ENCODE data around the gene SLCO3A1.

SLCO3A1 gene

GRCh38 chr15:92187975-92188374 lies 334.5 kb downstream of the SLCO3A1 start:
- Histone ChIP-seq H3K4me1 (ENCODE audit: control insufficient read depth in 1 of 2, insufficient read depth in 1 of 2, low read depth in 1 of 2, low read length in 1 of 2) (no peaks in the 10 kb centered on the region), H3K9me3 (no peaks in the 10 kb centered on the region), H3K4me3 (ENCODE audit: low read depth in 1 of 2, low read length in 1 of 2) (no peak overlapping the region), H3K27ac (no peak overlapping the region), H3K27me3 (no peaks in the 10 kb centered on the region), H3K36me3 (no peaks in the 10 kb centered on the region)
- TF ChIP-seq CTCF (IDR thresholded peaks at IDR 0.05) = no peak

- H3K4me3 ChIP-seq (ENCODE audit: low read depth in 1 of 2, low read length in 1 of 2) = no peak overlapping the region
- H3K27me3 ChIP-seq = no peaks in the 10 kb centered on the region
- no peak overlapping the region for H3K27ac ChIP-seq
- no peaks in the 10 kb centered on the region for H3K4me1 ChIP-seq (ENCODE audit: control insufficient read depth in 1 of 2, insufficient read depth in 1 of 2, low read depth in 1 of 2, low read length in 1 of 2)
- no peaks in the 10 kb centered on the region for H3K9me3 ChIP-seq
- H3K36me3 ChIP-seq = no peaks in the 10 kb centered on the region
- no peak for TF ChIP-seq CTCF (IDR thresholded peaks at IDR 0.05)
Observed at GRCh38 chr15:92189166-92189565, 335.7 kb downstream of the SLCO3A1 start.

GRCh38 chr15:92195241-92195640 lies 341.7 kb downstream of the SLCO3A1 start:
- no peaks in the 10 kb centered on the region for H3K4me1 ChIP-seq (ENCODE audit: control insufficient read depth in 1 of 2, insufficient read depth in 1 of 2, low read depth in 1 of 2, low read length in 1 of 2)
- H3K27ac ChIP-seq = no peak overlapping the region
- TF ChIP-seq CTCF (IDR thresholded peaks at IDR 0.05) = no peak
- H3K4me3 ChIP-seq (ENCODE audit: low read depth in 1 of 2, low read length in 1 of 2) = no peak overlapping the region
- no peaks in the 10 kb centered on the region for H3K9me3 ChIP-seq
- H3K27me3 ChIP-seq = no peaks in the 10 kb centered on the region
- H3K36me3 ChIP-seq = no peaks in the 10 kb centered on the region

GRCh38 chr15:92196342-92196741 lies 342.8 kb downstream of the SLCO3A1 start:
- no peaks in the 10 kb centered on the region for H3K4me1 ChIP-seq (ENCODE audit: control insufficient read depth in 1 of 2, insufficient read depth in 1 of 2, low read depth in 1 of 2, low read length in 1 of 2)
- no peak overlapping the region for H3K4me3 ChIP-seq (ENCODE audit: low read depth in 1 of 2, low read length in 1 of 2)
- H3K36me3 ChIP-seq = no peaks in the 10 kb centered on the region
- TF ChIP-seq CTCF (IDR thresholded peaks at IDR 0.05) = no peak
- no peak overlapping the region for H3K27ac ChIP-seq
- no peaks in the 10 kb centered on the region for H3K9me3 ChIP-seq
- no peaks in the 10 kb centered on the region for H3K27me3 ChIP-seq

- no peak overlapping the region for H3K27ac ChIP-seq
- H3K4me3 ChIP-seq (ENCODE audit: low read depth in 1 of 2, low read length in 1 of 2) = no peak overlapping the region
- no peaks in the 10 kb centered on the region for H3K9me3 ChIP-seq
- no peaks in the 10 kb centered on the region for H3K27me3 ChIP-seq
- TF ChIP-seq CTCF (IDR thresholded peaks at IDR 0.05) = no peak
- H3K36me3 ChIP-seq = no peaks in the 10 kb centered on the region
- H3K4me1 ChIP-seq (ENCODE audit: control insufficient read depth in 1 of 2, insufficient read depth in 1 of 2, low read depth in 1 of 2, low read length in 1 of 2) = no peaks in the 10 kb centered on the region
Observed at GRCh38 chr15:92197746-92198145, 344.2 kb downstream of the SLCO3A1 start.

GRCh38 chr15:92200891-92201290 lies 347.4 kb downstream of the SLCO3A1 start:
- no peaks in the 10 kb centered on the region for H3K27me3 ChIP-seq
- H3K36me3 ChIP-seq = no peaks in the 10 kb centered on the region
- no peak for TF ChIP-seq CTCF (IDR thresholded peaks at IDR 0.05)
- no peak overlapping the region for H3K27ac ChIP-seq
- no peaks in the 10 kb centered on the region for H3K4me1 ChIP-seq (ENCODE audit: control insufficient read depth in 1 of 2, insufficient read depth in 1 of 2, low read depth in 1 of 2, low read length in 1 of 2)
- no peaks in the 10 kb centered on the region for H3K9me3 ChIP-seq
- no peak overlapping the region for H3K4me3 ChIP-seq (ENCODE audit: low read depth in 1 of 2, low read length in 1 of 2)
